HG03439 (cell line): ENCODE measurements around the gene SUN5.
"Not testable (repeated sequence)": the region's sequence is repeated elsewhere in the genome, so short reads cannot be mapped to it uniquely, and the experiment has no call there.

Experiments used
- ATAC-seq: cut with Tn5 transposase; IDR thresholded peaks from one replicate; pipeline ENCODE4 v1.9.1; 2021; ENCODE audit warnings: mild to moderate bottlenecking, moderate library complexity; ENCODE audit not compliant: unreplicated experiment

Gene SUN5

GRCh38 chr20:32965581-32966373 is 38.5 kb downstream of the SUN5 start:
- ATAC-seq = no peak

DNA sequence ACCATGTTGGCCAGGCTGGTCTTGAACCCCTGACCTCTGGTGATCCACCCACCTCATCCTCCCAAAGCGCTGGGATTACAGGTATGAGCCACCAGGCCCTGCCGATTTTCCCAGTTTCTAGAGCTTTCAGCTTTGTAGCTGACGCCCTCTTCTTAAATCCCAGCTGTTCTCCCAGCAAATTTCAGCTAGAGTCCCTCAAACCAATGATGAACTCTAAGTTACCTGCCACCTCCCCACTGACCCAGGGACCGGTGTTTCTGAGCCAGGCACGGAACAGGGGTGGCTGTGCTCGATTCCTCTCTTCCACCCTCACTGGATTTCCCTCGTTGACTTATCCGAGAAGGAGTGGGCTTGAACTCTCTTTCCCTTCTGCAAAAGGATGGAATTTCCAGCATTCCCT is 39.1 kb downstream of the SUN5 start:
- ATAC-seq = no peak

DNA sequence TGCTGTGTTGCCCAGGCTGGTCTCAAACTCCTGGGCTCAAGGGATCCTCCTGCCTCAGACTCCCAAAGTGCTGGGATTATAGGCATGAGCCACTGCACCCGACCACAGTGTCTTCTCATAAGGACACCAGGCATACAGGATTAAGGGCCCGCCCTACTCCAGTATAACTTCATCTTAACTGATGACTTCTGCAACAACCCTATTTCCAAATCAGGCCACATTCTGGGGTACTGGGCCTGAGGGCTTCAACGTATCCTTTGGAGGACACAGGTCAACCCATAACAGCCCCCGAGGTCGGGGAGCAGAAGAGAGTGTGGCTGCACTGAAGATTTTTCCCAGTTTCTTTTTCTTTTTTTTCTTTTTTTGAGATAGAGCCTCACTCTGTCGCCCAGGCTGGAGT is 39.7 kb downstream of the SUN5 start:
- no peak for ATAC-seq

GRCh38 chr20:32963176-32963575 is 41.1 kb downstream of the SUN5 start:
- no peak for ATAC-seq

GRCh38 chr20:32962646-32963045 is 41.6 kb downstream of the SUN5 start:
- ATAC-seq = not testable (repeated sequence)

GRCh38 chr20:32962053-32962452 is 42.2 kb downstream of the SUN5 start:
- ATAC-seq = no peak

GRCh38 chr20:32960849-32961731 is 43.1 kb downstream of the SUN5 start:
- no peak for ATAC-seq

DNA sequence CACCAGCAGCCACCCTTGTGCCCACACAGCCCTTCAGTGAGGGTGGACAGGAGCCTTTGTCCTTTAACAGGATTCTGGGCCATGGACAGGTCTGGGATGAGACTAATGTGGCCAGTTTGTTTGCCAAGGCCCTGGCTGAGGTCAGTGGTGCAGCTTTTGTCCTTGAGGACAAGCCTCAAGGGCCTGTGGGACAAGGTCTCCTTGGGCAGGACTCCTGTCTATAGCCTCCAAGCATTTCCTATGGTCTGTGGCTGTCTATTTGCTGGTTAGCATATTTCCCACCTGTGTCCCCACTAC is 44.1 kb downstream of the SUN5 start:
- ATAC-seq = no peak

DNA sequence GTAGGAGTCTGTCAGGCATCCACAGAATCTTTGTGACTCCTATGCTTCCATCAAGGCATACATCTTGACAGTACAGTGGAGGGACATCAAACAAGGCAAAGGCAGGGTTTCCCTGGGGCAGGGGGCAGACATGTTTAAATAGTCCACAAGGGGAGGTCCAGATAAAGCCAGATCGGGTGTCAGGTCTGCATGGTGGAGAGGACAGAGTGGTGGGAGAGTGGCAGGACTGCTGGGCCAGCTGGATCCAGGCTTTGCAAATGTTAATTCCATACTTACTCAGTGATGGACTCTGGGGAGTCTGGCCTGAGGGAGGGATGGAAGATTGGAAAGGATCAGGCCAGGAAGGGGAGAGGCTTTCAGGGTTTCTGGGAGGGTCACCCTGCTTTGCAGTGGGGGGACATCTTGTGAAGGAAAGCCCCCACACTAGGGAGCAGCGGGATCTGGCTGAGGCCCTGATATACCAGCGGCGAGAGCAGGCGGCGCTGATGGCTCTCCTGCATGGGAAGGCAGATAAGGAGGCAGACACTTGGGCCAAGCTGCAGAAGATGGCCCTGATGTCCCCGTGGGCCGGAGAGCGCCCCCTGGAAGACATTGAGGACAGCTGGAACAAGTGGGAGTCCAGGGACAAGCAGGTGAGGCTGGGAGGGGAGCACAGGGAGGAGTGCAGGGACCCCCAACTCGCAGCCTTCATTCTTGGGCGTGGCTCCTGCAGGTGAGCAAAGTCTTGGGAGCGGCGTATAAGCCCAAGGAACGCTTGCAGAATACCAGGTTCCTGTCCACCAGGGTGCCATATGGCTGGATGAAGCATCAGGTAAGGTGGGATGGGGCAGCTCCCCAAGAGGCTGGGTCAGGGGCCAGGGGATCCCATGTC is 44.6 kb downstream of the SUN5 start:
- ATAC-seq = no peak

- no peak for ATAC-seq
Measured at GRCh38 chr20:32958574-32958973, 45.7 kb downstream of the SUN5 start.

- no peak for ATAC-seq
Measured at GRCh38 chr20:32957459-32957858, 46.8 kb downstream of the SUN5 start.

GRCh38 chr20:32950539-32950938 is 53.7 kb downstream of the SUN5 start:
- ATAC-seq = not testable (repeated sequence)

DNA sequence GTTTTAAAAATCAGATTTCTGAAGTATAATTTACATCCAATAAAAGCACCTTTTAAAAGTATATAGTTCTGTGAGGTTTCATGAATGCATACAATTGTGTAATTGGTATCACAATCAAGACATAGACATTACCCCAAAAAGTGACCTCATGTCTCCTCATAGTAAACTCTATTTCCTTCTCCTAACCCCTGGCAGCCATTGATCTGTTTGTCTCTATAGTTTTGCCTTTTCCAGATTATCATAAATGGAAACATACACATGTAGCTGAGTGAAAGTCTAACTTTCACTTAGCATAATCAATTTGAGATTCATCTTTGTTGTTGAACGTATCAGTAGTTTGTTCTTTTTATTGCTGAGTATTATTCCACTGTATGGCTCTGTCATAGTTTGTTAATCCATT is 57.6 kb downstream of the SUN5 start:
- no peak for ATAC-seq

- ATAC-seq = no peak
Measured at GRCh38 chr20:32945710-32946221, 58.5 kb downstream of the SUN5 start.

- no peak for ATAC-seq
Measured at GRCh38 chr20:32943490-32944052, 60.7 kb downstream of the SUN5 start.

DNA sequence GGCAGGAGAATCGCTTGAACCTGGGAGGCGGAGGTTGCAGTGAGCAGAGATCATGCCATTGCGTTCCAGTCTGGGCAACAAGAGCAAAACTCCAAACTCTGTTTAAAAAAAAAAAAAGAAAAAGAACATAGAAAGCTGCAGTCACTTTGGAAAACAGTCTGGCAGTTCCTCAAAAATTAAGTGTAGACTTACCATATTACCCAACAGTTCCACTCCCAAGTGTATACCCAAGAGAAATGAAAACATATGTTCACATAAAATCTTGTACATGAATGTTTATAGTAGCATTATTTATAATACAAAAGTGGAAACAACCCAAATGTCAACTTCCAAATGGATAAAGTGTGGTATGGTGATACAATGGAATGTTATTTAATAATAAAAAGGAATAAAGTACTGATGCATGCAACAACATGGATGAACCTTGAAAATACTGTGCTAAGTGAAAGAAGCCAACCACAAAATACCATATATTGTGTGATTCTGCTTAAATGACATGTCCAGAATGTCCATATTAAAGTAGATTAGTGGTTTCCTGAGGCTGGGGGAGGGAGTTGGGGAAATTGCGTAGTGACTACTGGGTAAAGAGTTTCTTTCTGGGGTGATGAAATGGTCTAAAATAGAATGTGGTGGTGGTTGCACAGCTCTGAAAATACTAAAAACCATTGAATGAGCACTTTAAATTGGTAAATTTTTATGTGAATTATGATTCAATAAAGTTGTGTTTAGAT is 62.9 kb downstream of the SUN5 start:
- no peak for ATAC-seq

GRCh38 chr20:32934580-32934979 is 69.7 kb downstream of the SUN5 start:
- no peak for ATAC-seq
